ENCODE measurements around the gene PEX10.
A peak's percentile ranks its signal among the peaks of the same experiment; 100 is the strongest.
"Not testable (repeated sequence)": the region's sequence is repeated elsewhere in the genome, so short reads cannot be mapped to it uniquely, and the experiment has no call there.

The PEX10 gene
- 8.0 to 9.9 (median 9.7) reads per million in 3 donors for total RNA-seq

DNA sequence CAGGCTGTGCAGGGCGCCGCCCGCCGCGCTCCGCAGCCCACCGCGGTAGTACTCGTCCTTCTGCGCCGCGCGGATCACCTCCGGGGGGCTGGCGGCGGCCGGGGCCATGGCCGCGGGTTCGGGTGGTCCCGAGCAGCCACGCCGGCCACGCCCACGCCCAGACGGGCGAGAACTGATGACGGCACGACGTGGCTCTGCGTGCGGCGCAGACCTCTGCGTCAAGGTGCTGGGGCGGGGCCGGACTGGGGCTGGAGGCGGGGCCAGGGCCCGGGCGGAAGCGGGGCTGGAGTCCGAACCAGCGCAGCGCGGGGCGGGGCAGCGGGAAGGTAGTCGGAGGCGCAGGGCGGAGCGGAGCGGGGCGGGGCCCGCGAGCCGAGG is at the start of gene PEX10:
Gene PEX10 (minus strand): TSS at position 170 of the 378 bp plus-strand sequence. CDS start 62 bp downstream, at position 108.
- no peaks in the 10 kb centered on the region for H3K27me3 ChIP-seq (replicated peaks; ENCODE audit: control insufficient read depth, insufficient read depth, low read length, poor library complexity, severe bottlenecking)
- H3K9me3 ChIP-seq (ENCODE audit: control insufficient read depth, low read length): no peaks in the 10 kb centered on the region
- H3K4me1 ChIP-seq (ENCODE audit: control insufficient read depth, insufficient read depth, low read length, poor library complexity, severe bottlenecking): peaks cover 46% of the 10 kb centered on the region
- no peaks in the 10 kb centered on the region for H3K36me3 ChIP-seq (ENCODE audit: control insufficient read depth, insufficient read depth, low read length)
- peak; percentile 96 to 97 (median 96) for DNase-seq
- peak within 1 kb of the TSS; percentile 80 for H3K27ac ChIP-seq (ENCODE audit: insufficient read depth, low read length, poor library complexity, severe bottlenecking)
- H3K4me3 ChIP-seq (ENCODE audit: insufficient read depth, low read depth, low read length, poor library complexity, severe bottlenecking): peak within 1 kb of the TSS; percentile 76

DNA sequence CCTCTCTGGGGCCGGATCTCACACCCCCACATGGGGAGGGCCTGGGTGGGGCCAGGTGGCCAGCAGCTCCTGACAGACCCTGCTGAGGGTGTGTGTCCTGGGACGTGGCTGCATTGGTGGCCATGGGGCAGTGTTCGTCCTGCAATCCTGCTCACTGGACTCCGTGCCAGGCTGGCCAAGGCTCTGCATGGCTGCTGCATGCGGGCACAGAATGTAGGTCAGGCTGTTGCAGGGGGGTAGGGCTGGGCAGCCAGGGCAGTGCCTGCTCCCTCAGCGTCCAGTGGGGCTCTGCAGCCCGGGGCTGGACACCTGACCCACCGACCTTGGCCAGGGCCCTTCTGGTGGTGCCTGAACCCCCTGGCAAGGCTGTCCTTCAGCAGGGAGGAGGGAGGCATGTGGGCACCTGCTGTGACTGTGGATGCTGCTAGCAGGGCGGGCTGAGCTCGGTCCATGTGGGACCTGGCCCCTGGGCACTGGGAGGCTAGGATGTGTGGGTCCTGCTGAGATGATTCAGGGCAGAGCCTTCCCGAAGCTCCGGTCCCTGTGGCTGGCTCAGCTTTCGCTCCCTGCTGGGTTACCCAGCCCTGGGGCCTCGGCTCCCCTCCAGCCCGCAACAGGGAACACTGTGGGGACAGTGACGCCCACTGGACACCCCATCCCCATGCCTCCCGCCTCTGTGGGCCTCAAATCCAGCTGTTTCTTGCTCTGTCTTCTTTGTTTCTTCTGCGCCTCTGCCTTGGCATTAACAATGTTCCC is 48.8 kb upstream of the PEX10 start:
- Histone ChIP-seq H3K4me3 (ENCODE audit: insufficient read depth, low read depth, low read length, poor library complexity, severe bottlenecking) (no peak overlapping the region), H3K27ac (ENCODE audit: insufficient read depth, low read length, poor library complexity, severe bottlenecking) (no peak overlapping the region), H3K36me3 (ENCODE audit: control insufficient read depth, insufficient read depth, low read length) (no peaks in the 10 kb centered on the region), H3K9me3 (ENCODE audit: control insufficient read depth, low read length) (no peaks in the 10 kb centered on the region), H3K4me1 (ENCODE audit: control insufficient read depth, insufficient read depth, low read length, poor library complexity, severe bottlenecking) (no peaks in the 10 kb centered on the region), H3K27me3 (replicated peaks; ENCODE audit: control insufficient read depth, insufficient read depth, low read length, poor library complexity, severe bottlenecking) (no peaks in the 10 kb centered on the region)
- no peak for DNase-seq

DNA sequence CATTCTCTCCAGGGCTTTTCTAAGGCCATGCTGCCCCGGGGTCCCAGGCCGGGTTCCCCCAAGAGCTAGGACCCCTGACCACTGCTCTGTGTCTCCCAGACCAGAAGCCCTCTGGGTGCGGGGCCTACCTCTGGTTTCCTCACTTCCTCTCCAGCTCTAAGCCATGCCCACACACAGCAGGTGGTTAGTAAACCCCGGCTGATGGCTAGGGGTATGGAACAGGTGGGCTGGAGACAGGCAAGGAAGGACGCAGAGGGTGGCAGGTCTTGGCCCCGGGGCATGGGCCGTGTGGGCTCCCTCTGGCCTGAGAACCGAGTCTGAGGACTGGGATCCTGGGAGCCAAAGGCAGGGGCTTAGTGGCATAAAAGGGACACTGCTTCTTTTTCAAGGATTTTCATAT is 47.8 kb upstream of the PEX10 start:
- DNase-seq: no peak
- Histone ChIP-seq H3K27ac (ENCODE audit: insufficient read depth, low read length, poor library complexity, severe bottlenecking) (no peak overlapping the region), H3K4me1 (ENCODE audit: control insufficient read depth, insufficient read depth, low read length, poor library complexity, severe bottlenecking) (no peaks in the 10 kb centered on the region), H3K27me3 (replicated peaks; ENCODE audit: control insufficient read depth, insufficient read depth, low read length, poor library complexity, severe bottlenecking) (no peaks in the 10 kb centered on the region), H3K9me3 (ENCODE audit: control insufficient read depth, low read length) (no peaks in the 10 kb centered on the region), H3K36me3 (ENCODE audit: control insufficient read depth, insufficient read depth, low read length) (no peaks in the 10 kb centered on the region), H3K4me3 (ENCODE audit: insufficient read depth, low read depth, low read length, poor library complexity, severe bottlenecking) (no peak overlapping the region)

DNA sequence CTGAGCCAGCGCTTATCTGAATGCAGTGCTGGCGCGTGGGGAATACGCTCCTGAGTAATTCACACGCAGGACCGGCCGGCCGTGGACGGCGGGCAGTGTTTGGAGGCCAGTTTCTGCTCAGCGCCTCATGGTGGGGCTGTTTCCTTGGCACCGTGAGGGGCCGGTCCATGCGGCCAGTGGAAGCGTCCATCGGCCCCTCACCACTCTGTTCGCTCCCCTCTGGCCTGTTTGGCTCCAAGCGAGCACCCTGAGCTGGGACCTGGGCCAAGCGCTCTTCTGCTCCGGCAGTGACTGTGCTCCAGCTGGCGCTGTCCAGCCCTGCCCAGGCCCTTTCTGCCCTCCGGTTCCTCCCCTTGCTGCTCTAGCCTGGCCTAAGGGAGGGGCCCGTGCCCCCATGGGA is 47.4 kb upstream of the PEX10 start:
- Histone ChIP-seq H3K9me3 (ENCODE audit: control insufficient read depth, low read length) (no peaks in the 10 kb centered on the region), H3K27ac (ENCODE audit: insufficient read depth, low read length, poor library complexity, severe bottlenecking) (no peak overlapping the region), H3K4me3 (ENCODE audit: insufficient read depth, low read depth, low read length, poor library complexity, severe bottlenecking) (no peak overlapping the region), H3K36me3 (ENCODE audit: control insufficient read depth, insufficient read depth, low read length) (no peaks in the 10 kb centered on the region), H3K4me1 (ENCODE audit: control insufficient read depth, insufficient read depth, low read length, poor library complexity, severe bottlenecking) (no peaks in the 10 kb centered on the region), H3K27me3 (replicated peaks; ENCODE audit: control insufficient read depth, insufficient read depth, low read length, poor library complexity, severe bottlenecking) (no peaks in the 10 kb centered on the region)
- no peak for DNase-seq

DNA sequence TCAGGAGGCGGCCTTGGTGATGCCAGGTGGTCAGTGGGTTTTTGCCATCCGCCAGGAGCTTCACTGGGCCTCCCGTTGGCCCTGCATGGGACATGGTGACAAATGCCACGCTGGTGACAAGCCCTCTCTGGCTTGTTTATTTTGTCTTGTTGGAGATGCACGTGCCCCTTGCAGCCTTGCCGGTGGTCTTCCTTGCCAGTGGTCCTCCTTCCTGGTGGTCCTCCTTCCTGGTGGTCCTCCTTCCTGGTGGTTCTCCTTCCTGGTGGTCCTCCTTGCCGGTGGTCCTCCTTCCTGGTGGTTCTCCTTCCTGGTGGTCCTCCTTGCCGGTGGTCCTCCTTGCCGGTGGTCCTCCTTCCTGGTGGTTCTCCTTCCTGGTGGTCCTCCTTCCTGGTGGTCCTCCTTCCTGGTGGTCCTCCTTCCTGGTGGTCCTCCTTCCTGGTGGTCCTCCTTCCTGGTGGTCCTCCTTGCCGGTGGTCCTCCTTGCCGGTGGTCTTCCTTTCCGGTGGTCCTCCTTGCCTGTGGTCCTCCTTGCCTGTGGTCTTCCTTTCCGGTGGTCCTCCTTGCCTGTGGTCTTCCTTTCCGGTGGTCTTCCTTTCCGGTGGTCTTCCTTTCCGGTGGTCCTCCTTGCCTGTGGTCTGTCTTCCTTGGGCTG is 46.9 kb upstream of the PEX10 start:
- H3K36me3 ChIP-seq (ENCODE audit: control insufficient read depth, insufficient read depth, low read length); H3K9me3 ChIP-seq (ENCODE audit: control insufficient read depth, low read length); H3K4me1 ChIP-seq (ENCODE audit: control insufficient read depth, insufficient read depth, low read length, poor library complexity, severe bottlenecking); H3K27ac ChIP-seq (ENCODE audit: insufficient read depth, low read length, poor library complexity, severe bottlenecking); H3K27me3 ChIP-seq (replicated peaks; ENCODE audit: control insufficient read depth, insufficient read depth, low read length, poor library complexity, severe bottlenecking); DNase-seq; H3K4me3 ChIP-seq (ENCODE audit: insufficient read depth, low read depth, low read length, poor library complexity, severe bottlenecking): not testable (repeated sequence)

DNA sequence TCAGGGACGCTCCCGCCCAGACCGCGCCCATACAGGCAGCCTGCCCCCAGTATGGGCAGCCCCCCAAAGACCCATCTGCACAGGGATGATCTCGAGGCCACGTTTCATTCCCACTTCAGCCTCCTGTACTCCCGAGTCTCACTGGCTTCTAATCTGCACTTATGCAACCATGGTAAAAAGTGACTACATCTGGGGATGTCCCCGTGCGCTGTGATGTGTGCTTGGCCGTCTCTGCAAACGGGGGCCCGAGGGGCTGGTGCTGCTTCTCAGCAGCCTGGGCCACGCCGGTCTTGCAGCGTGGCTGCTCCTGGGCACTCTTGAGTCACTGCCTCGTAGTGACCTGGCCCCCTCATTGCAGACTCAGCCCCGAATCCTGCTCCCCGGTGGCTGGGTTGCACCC is 46.3 kb upstream of the PEX10 start:
- no peaks in the 10 kb centered on the region for H3K27me3 ChIP-seq (replicated peaks; ENCODE audit: control insufficient read depth, insufficient read depth, low read length, poor library complexity, severe bottlenecking)
- H3K9me3 ChIP-seq (ENCODE audit: control insufficient read depth, low read length): no peaks in the 10 kb centered on the region
- H3K4me1 ChIP-seq (ENCODE audit: control insufficient read depth, insufficient read depth, low read length, poor library complexity, severe bottlenecking): no peaks in the 10 kb centered on the region
- no peaks in the 10 kb centered on the region for H3K36me3 ChIP-seq (ENCODE audit: control insufficient read depth, insufficient read depth, low read length)
- no peak for DNase-seq
- H3K4me3 ChIP-seq (ENCODE audit: insufficient read depth, low read depth, low read length, poor library complexity, severe bottlenecking): no peak overlapping the region
- H3K27ac ChIP-seq (ENCODE audit: insufficient read depth, low read length, poor library complexity, severe bottlenecking): no peak overlapping the region

DNA sequence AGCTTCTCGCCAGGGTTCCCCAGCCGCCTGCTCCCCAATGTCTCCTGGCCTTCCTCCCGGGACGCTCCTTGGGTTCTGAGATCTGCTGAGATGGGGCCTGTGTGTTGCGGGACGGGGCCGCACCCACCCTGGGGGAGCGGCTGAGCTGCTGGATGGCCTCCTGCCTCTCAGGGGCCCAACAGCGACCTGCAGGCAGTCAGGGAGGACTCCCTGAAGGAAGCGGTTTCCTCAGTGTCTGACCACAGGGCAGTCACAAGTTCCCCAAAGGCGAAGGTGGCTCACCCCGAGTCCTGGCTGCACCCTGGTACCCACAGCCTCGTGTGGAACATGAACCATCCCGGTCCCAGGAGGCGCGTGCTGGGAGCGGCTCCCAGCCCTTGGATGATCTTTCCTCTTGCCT is 45.1 kb upstream of the PEX10 start:
- Histone ChIP-seq H3K4me3 (ENCODE audit: insufficient read depth, low read depth, low read length, poor library complexity, severe bottlenecking) (no peak overlapping the region), H3K27me3 (replicated peaks; ENCODE audit: control insufficient read depth, insufficient read depth, low read length, poor library complexity, severe bottlenecking) (no peaks in the 10 kb centered on the region), H3K4me1 (ENCODE audit: control insufficient read depth, insufficient read depth, low read length, poor library complexity, severe bottlenecking) (no peaks in the 10 kb centered on the region), H3K27ac (ENCODE audit: insufficient read depth, low read length, poor library complexity, severe bottlenecking) (no peak overlapping the region), H3K9me3 (ENCODE audit: control insufficient read depth, low read length) (no peaks in the 10 kb centered on the region), H3K36me3 (ENCODE audit: control insufficient read depth, insufficient read depth, low read length) (no peaks in the 10 kb centered on the region)
- DNase-seq: no peak

DNA sequence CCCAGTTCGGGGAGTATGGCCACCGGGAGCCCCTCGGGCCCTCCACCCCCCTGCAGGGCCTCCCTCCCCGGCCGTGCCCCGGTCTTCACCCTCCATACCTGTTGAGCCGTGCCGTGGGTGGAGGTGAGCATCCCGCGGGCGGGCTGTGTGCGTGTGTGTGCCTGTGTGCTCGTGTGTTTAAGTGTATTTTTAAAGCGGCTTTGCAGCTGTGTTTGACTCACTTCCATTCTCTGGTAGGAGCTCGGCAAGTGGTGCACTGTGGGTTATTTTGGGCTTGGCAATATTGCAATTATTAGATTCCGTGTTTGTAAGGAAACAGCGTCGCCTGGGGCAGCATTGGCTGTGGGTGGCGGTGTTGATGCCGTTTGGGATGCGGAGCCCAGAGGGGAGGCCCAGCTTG is 43.4 kb upstream of the PEX10 start:
- H3K27ac ChIP-seq (ENCODE audit: insufficient read depth, low read length, poor library complexity, severe bottlenecking): no peak overlapping the region
- H3K9me3 ChIP-seq (ENCODE audit: control insufficient read depth, low read length): no peaks in the 10 kb centered on the region
- no peaks in the 10 kb centered on the region for H3K27me3 ChIP-seq (replicated peaks; ENCODE audit: control insufficient read depth, insufficient read depth, low read length, poor library complexity, severe bottlenecking)
- no peaks in the 10 kb centered on the region for H3K36me3 ChIP-seq (ENCODE audit: control insufficient read depth, insufficient read depth, low read length)
- no peaks in the 10 kb centered on the region for H3K4me1 ChIP-seq (ENCODE audit: control insufficient read depth, insufficient read depth, low read length, poor library complexity, severe bottlenecking)
- no peak for DNase-seq
- no peak overlapping the region for H3K4me3 ChIP-seq (ENCODE audit: insufficient read depth, low read depth, low read length, poor library complexity, severe bottlenecking)

DNA sequence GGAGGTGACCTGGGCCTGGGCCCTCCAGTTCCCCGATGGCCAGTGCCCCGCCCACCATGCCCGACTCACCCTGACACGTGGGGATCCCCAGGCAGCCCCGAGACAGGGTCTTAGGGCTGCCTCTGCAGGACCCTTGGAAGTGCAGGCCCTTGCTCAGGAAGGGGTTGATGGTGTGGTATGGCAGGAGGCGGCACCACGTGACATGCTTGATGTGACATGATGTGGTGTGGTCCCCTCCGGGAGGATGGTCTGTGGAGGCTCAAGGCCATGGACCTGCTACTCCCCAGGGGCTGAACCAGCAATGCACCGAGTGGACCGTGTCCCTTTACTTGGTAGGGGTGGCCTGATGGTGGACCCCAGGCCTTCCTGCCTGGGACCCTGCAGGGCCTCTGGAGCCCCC is 41.9 kb upstream of the PEX10 start:
- Histone ChIP-seq H3K36me3 (ENCODE audit: control insufficient read depth, insufficient read depth, low read length) (no peaks in the 10 kb centered on the region), H3K27me3 (replicated peaks; ENCODE audit: control insufficient read depth, insufficient read depth, low read length, poor library complexity, severe bottlenecking) (no peaks in the 10 kb centered on the region), H3K27ac (ENCODE audit: insufficient read depth, low read length, poor library complexity, severe bottlenecking) (no peak overlapping the region), H3K4me1 (ENCODE audit: control insufficient read depth, insufficient read depth, low read length, poor library complexity, severe bottlenecking) (no peaks in the 10 kb centered on the region), H3K4me3 (ENCODE audit: insufficient read depth, low read depth, low read length, poor library complexity, severe bottlenecking) (no peak overlapping the region), H3K9me3 (ENCODE audit: control insufficient read depth, low read length) (no peaks in the 10 kb centered on the region)
- no peak for DNase-seq

DNA sequence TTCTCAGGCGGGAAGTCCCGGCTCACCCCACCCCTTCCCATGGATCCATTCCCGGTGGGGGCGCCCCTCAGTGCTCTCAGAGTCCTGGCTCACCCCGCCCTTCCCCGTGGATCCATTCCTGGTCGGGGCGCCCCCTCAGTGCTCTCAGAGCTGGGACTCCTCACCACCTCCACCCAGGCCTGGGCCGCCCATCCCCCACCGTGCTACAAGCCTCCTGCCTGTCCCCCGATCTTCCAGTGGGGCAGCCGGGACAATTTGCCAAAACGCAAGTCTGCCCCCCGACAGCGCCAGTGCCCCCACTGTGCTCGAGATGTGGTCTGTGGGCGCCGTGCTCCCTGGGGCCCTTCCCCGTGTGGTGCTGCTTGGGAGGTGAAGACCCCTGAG is 40.6 kb upstream of the PEX10 start:
- H3K27me3 ChIP-seq (replicated peaks; ENCODE audit: control insufficient read depth, insufficient read depth, low read length, poor library complexity, severe bottlenecking): no peaks in the 10 kb centered on the region
- H3K36me3 ChIP-seq (ENCODE audit: control insufficient read depth, insufficient read depth, low read length): no peaks in the 10 kb centered on the region
- no peak overlapping the region for H3K4me3 ChIP-seq (ENCODE audit: insufficient read depth, low read depth, low read length, poor library complexity, severe bottlenecking)
- H3K27ac ChIP-seq (ENCODE audit: insufficient read depth, low read length, poor library complexity, severe bottlenecking): no peak overlapping the region
- H3K4me1 ChIP-seq (ENCODE audit: control insufficient read depth, insufficient read depth, low read length, poor library complexity, severe bottlenecking): no peaks in the 10 kb centered on the region
- DNase-seq: no peak
- no peaks in the 10 kb centered on the region for H3K9me3 ChIP-seq (ENCODE audit: control insufficient read depth, low read length)

Data from effector memory CD4-positive, alpha-beta T cell (primary cell).